GM18858 (cell line): ENCODE measurements around the gene PRDM11.
"Not testable (repeated sequence)": the region's sequence is repeated elsewhere in the genome, so short reads cannot be mapped to it uniquely, and the experiment has no call there.

Experiments used
- ATAC-seq: cut with Tn5 transposase; IDR thresholded peaks from one replicate; pipeline ENCODE4 v1.9.1; 2021; ENCODE audit not compliant: unreplicated experiment

Gene PRDM11

GRCh38 chr11:45146072-45147016 lies at the start of gene PRDM11:
Gene PRDM11, plus strand, starts transcription at chr11:45146639. Its CDS starts 35,128 bp downstream, at chr11:45181767.
- peak; percentile 20 for ATAC-seq

- no peak for ATAC-seq
Observed at GRCh38 chr11:45097721-45098493, 48.5 kb upstream of the PRDM11 start.

GRCh38 chr11:45098929-45099328 lies 47.5 kb upstream of the PRDM11 start:
- no peak for ATAC-seq

- no peak for ATAC-seq
Observed at GRCh38 chr11:45100339-45100738, 46.1 kb upstream of the PRDM11 start.

- ATAC-seq = no peak
Observed at GRCh38 chr11:45102361-45102809, 44.1 kb upstream of the PRDM11 start.

GRCh38 chr11:45102810-45103621 lies 43.4 kb upstream of the PRDM11 start:
- ATAC-seq = peak; percentile 90

- no peak for ATAC-seq
Observed at GRCh38 chr11:45104006-45104789, 42.2 kb upstream of the PRDM11 start.

- ATAC-seq = no peak
Observed at GRCh38 chr11:45104790-45105084, 41.7 kb upstream of the PRDM11 start.

- ATAC-seq = no peak
Observed at GRCh38 chr11:45105233-45105983, 41.0 kb upstream of the PRDM11 start.

GRCh38 chr11:45105984-45106375 lies 40.5 kb upstream of the PRDM11 start:
- ATAC-seq = no peak

- ATAC-seq = no peak
Observed at GRCh38 chr11:45106440-45106839, 40.0 kb upstream of the PRDM11 start.

- ATAC-seq = no peak
Observed at GRCh38 chr11:45107029-45107428, 39.4 kb upstream of the PRDM11 start.

- ATAC-seq = no peak
Observed at GRCh38 chr11:45108070-45109064, 38.1 kb upstream of the PRDM11 start.

GRCh38 chr11:45109400-45109799 lies 37.0 kb upstream of the PRDM11 start:
- ATAC-seq = no peak

GRCh38 chr11:45110562-45110961 lies 35.9 kb upstream of the PRDM11 start:
- no peak for ATAC-seq

GRCh38 chr11:45113807-45114206 lies 32.6 kb upstream of the PRDM11 start:
- ATAC-seq = no peak

- ATAC-seq = not testable (repeated sequence)
Observed at GRCh38 chr11:45127836-45128235, 18.6 kb upstream of the PRDM11 start.

- ATAC-seq = no peak
Observed at GRCh38 chr11:45133878-45134277, 12.6 kb upstream of the PRDM11 start.
